ENCODE measurements around the gene MAMDC2.

MAMDC2 gene

GRCh38 chr9:70065572-70065971 is 21.9 kb downstream of the MAMDC2 start:
- DNase-seq (ENCODE audit: low read depth), result no peak

- DNase-seq (ENCODE audit: low read depth), result no peak
These were observed 22.8 kb downstream of the MAMDC2 start for GRCh38 chr9:70066418-70066817.

GRCh38 chr9:70066874-70067273 is 23.2 kb downstream of the MAMDC2 start:
- DNase-seq (ENCODE audit: low read depth), result no peak

DNA sequence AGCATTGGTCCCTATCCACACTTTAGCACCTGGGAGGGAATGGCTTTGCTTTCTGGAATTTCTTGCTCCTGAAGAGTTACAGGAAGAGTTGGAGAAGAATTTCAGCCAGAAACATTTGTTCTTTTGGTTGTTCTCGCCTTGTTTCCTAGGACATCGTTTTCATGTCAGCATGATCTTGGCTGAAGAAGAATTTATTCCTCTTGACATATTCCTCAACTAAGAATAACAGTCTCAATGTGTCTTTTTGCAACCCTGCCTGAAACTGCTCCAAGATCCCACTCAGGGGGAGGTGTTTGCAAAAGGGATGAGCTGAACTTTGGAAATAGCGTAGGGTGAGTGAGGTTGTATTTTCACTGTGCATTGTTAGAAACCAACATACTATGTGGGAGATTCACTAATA is 26.1 kb downstream of the MAMDC2 start:
- DNase-seq (ENCODE audit: low read depth), result no peak

- DNase-seq (ENCODE audit: low read depth), result no peak
These were observed 29.5 kb downstream of the MAMDC2 start for GRCh38 chr9:70073193-70073592.

DNA sequence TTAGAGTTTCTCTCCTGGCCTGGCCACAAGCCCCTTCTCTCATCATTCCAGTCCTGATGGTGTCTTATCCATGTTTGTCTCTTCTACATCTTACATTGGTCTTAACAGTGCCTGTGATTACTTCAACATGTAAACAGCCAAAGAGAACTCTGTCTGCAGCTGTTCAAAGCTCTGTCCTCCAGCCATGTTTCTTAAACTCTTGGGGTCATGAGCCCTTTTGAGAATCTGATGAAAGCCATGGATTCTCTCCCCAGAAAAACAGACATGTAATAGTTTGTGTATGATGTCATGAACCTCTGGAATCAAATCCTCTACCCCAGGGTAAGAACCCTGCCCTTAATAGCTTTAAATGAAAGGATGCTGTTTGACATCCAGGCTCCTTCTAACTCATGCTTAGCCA is 30.1 kb downstream of the MAMDC2 start:
- DNase-seq (ENCODE audit: low read depth), result no peak

DNA sequence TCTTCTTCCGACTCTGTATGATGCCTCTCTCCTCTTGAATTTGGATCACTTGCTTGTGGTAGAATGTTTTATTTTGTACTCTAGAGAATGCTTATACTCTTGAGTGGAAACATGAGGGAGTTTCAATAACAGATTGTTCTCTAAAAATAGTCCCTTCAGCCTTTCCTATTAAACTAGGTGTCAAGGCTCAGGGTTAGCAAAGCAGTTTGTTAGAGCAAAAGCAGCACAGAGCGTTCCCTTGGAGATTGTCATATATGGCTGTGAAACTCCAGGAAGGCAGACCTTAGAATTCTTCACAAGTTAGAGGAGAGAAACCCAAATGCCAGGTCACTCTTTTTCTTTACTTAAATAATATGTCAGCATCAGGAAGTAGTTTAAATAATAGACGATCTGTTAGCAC is 33.0 kb downstream of the MAMDC2 start:
- DNase-seq (ENCODE audit: low read depth), result no peak

DNA sequence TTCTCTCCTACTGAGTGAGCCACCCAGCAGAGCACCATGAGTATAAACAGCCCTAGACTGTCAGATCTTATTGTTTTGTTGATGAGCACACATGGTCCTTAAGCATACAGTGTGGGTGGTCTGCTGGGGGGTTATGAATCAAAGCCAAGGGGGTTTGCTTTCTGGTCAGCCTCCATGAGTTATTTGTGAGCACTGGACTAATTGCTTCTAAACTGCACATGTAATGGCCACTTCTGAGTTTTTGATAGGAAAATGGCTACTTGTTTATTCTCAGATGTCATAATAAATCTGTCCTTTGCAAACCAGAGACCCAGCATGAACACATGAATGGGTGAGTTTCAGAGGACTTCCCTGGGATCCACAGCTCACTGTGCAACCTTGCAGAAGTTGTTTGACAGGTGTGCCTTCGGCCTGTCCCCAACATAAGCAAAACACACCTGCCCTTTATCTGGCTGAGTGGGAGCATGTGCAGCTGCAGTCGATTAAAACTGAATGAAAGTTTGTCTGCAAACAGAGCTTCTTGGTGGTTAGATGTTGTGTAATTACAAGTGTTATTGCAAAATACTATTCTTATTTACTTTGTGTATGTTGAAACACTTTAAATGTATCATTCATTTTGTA is 35.9 kb downstream of the MAMDC2 start:
- no peak for DNase-seq (ENCODE audit: low read depth)

GRCh38 chr9:70080481-70081119 is 37.0 kb downstream of the MAMDC2 start:
- no peak for DNase-seq (ENCODE audit: low read depth)

GRCh38 chr9:70081120-70081495 is 37.5 kb downstream of the MAMDC2 start:
- DNase-seq (ENCODE audit: low read depth), result no peak

GRCh38 chr9:70083429-70083828 is 39.8 kb downstream of the MAMDC2 start:
- no peak for DNase-seq (ENCODE audit: low read depth)

DNA sequence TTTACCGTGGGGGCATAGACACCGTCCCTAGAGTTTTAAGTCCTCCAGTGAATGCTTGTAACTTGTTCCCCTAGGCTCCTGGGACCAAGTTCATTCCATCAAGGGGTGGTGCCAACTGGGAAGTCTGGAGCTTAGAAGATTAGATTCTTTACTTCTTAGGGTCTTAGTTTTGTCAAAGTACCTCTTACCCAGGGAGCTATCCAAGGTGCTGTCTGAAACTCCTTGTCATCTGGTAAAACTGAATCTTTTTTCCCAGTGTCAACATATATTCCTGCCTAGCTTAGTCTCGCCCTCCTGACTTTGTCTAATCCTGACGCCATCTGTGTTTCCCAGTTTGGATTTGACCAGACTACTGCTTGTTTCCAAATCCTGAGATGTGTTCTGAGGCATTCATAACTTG is 41.6 kb downstream of the MAMDC2 start:
- no peak for DNase-seq (ENCODE audit: low read depth)

DNA sequence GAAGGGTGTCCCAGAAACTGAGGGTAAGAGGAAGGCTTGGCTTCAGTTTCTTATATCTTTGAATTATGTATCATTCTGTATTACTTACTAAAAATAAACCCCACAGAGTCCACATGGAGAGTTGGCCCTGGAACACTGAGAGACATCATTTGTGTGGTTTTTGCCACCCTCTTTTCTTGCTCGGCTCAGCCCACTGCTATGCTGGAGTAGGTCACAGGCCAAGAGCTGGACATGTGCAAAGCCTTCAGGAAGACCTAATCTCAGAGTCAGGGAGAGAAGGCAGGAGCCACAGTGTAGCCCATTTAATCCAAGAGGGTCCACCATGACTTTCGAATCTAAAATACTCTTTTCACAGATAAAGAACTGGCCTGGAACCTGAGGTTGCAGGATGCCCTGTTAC is 47.5 kb downstream of the MAMDC2 start:
- no peak for DNase-seq (ENCODE audit: low read depth)

DNA sequence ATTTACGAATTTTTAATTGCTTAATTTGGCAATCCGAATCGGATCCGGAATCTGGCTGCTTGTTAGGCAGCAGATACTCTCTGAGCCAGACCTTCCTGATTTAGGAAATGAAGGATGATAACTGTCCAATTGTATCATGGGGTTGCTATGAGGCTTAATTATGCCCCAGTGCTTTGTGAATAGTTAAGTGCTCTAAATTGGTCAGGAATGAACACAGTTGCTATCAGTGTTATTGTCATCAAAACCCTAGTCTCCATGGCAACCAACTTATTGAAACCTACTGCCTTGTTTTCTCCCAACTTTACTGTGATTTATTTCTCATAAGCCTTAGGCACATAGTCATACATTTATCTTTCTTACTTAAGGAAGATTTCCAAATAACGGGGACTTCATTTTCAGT is 47.9 kb downstream of the MAMDC2 start:
- DNase-seq (ENCODE audit: low read depth), result no peak

- no peak for DNase-seq (ENCODE audit: low read depth)
These were observed 48.5 kb downstream of the MAMDC2 start for GRCh38 chr9:70092190-70092589.

GRCh38 chr9:70093095-70093494 is 49.4 kb downstream of the MAMDC2 start:
- DNase-seq (ENCODE audit: low read depth), result no peak

GRCh38 chr9:70093944-70094343 is 50.3 kb downstream of the MAMDC2 start:
- DNase-seq (ENCODE audit: low read depth), result no peak

DNA sequence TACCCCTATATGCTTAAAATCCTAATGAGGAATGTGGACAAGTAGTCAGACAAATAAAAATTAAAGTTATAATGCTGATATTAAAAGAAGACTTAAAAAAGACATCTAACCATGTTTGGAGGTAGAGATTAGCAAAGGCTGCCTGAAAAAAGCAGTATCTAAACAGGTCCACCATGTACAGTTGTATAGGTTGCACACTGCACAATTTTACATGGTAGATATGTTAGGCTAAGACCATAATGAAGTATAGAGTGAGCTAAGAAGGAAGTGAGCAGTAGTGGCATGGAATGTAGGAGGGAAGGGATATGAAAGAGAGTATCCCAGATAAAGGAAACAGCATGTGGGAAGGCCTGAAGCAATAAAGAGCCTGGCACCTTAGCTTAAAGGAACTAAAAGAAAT is 51.1 kb downstream of the MAMDC2 start:
- DNase-seq (ENCODE audit: low read depth), result no peak

GRCh38 chr9:70097187-70097586 is 53.5 kb downstream of the MAMDC2 start:
- DNase-seq (ENCODE audit: low read depth), result no peak

GRCh38 chr9:70100362-70100761 is 56.7 kb downstream of the MAMDC2 start:
- no peak for DNase-seq (ENCODE audit: low read depth)

GRCh38 chr9:70101265-70101664 is 57.6 kb downstream of the MAMDC2 start:
- DNase-seq (ENCODE audit: low read depth), result no peak

GRCh38 chr9:70105147-70105546 is 61.5 kb downstream of the MAMDC2 start:
- no peak for DNase-seq (ENCODE audit: low read depth)

DNA sequence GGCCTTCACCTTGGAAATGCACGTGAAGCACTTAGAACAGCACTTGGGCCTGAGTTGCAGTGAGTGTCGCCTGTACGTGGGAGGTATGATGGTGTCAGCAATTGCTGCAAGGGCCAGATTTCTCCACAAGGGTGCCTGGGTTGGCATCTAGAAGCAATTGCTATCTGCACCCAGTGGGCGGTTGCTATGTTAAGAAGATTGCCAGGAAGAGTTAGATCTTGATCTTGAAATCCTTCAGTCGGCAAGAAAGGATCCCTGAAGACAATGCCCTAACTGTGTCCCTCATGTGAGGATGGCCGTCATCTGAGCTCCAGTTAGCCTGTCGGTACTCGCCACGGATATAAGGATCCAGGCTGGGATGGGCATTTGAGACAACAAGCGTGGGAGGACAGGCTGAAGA is 62.9 kb downstream of the MAMDC2 start:
- DNase-seq (ENCODE audit: low read depth), result no peak

DNA sequence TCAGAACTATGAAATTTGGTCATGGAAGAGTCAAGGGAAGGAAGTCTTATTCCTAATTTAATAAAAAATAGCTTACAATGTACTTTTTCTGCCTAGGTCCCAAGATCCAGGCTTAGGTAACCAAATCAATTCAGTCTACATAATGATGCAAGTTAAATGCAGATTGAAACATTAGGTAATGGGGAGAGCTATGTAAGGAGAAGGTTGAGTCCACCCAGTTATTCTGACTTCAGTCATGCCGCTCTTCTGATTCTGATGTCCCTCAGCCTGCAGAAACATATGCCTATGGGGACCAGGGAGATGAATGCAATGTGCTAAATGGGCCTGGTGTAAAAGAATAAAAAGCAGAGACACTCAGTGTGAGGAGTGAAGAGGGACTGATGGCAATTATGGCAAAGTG is 63.9 kb downstream of the MAMDC2 start:
- no peak for DNase-seq (ENCODE audit: low read depth)
